Measurements from ENCODE around the gene EIPR1.

DNA sequence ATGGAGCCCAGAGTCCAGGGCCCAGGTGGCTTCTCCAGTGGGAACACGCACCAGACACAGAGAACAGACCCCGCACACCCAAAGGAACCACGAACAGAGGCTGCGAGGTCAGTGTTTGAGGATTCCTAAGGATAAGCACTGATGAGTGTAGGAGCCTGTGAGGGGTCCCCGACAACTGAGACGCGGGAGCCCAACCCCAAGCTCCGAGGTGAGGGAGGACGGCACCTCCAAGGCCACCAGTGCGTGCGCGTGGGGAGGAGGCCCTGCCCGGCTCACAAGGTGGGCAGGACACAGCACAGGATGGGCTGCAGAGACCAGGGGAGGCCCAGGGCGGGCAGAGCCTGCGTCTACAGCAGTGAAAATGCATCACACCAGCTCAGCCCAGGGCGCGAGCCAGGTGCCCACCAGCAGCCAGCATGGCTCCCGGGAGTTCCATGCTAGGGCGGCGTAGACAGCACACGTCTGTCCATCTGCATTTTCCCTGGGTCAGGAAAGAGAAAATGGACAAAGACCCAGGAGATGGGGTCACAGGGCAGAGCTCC, 189.1 kb downstream of the EIPR1 start:
- TF ChIP-seq NFATC4 (CRISPR knock-in tag; IDR thresholded peaks at IDR 0.05) (no peak), HMGXB4 (CRISPR knock-in tag; IDR thresholded peaks at IDR 0.05) (no peak), CTCF (IDR thresholded peaks at IDR 0.05) (no peak), ETV6 (CRISPR knock-in tag; IDR thresholded peaks at IDR 0.05) (no peak), HMGA2 (CRISPR knock-in tag; IDR thresholded peaks at IDR 0.05) (no peak), CREB1 (CRISPR knock-in tag; IDR thresholded peaks at IDR 0.05) (no peak), KAT7 (CRISPR knock-in tag; IDR thresholded peaks at IDR 0.05; ENCODE audit: borderline replicate concordance) (no peak), ELF4 (CRISPR knock-in tag; IDR thresholded peaks at IDR 0.05; ENCODE audit: low read depth) (no peak)
- TF ChIP-seq, protein P1, sequence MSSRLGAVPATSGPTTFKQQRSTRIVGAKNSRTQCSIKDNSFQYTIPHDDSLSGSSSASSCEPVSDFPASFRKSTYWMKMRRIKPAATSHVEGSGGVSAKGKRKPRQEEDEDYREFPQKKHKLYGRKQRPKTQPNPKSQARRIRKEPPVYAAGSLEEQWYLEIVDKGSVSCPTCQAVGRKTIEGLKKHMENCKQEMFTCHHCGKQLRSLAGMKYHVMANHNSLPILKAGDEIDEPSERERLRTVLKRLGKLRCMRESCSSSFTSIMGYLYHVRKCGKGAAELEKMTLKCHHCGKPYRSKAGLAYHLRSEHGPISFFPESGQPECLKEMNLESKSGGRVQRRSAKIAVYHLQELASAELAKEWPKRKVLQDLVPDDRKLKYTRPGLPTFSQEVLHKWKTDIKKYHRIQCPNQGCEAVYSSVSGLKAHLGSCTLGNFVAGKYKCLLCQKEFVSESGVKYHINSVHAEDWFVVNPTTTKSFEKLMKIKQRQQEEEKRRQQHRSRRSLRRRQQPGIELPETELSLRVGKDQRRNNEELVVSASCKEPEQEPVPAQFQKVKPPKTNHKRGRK (CRISPR knock-in tag; IDR thresholded peaks at IDR 0.05; ENCODE audit: borderline replicate concordance): no peak
- TF ChIP-seq, protein P2, sequence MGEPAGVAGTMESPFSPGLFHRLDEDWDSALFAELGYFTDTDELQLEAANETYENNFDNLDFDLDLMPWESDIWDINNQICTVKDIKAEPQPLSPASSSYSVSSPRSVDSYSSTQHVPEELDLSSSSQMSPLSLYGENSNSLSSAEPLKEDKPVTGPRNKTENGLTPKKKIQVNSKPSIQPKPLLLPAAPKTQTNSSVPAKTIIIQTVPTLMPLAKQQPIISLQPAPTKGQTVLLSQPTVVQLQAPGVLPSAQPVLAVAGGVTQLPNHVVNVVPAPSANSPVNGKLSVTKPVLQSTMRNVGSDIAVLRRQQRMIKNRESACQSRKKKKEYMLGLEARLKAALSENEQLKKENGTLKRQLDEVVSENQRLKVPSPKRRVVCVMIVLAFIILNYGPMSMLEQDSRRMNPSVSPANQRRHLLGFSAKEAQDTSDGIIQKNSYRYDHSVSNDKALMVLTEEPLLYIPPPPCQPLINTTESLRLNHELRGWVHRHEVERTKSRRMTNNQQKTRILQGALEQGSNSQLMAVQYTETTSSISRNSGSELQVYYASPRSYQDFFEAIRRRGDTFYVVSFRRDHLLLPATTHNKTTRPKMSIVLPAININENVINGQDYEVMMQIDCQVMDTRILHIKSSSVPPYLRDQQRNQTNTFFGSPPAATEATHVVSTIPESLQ (CRISPR knock-in tag; IDR thresholded peaks at IDR 0.05): no peak
- TF ChIP-seq, protein P3, sequence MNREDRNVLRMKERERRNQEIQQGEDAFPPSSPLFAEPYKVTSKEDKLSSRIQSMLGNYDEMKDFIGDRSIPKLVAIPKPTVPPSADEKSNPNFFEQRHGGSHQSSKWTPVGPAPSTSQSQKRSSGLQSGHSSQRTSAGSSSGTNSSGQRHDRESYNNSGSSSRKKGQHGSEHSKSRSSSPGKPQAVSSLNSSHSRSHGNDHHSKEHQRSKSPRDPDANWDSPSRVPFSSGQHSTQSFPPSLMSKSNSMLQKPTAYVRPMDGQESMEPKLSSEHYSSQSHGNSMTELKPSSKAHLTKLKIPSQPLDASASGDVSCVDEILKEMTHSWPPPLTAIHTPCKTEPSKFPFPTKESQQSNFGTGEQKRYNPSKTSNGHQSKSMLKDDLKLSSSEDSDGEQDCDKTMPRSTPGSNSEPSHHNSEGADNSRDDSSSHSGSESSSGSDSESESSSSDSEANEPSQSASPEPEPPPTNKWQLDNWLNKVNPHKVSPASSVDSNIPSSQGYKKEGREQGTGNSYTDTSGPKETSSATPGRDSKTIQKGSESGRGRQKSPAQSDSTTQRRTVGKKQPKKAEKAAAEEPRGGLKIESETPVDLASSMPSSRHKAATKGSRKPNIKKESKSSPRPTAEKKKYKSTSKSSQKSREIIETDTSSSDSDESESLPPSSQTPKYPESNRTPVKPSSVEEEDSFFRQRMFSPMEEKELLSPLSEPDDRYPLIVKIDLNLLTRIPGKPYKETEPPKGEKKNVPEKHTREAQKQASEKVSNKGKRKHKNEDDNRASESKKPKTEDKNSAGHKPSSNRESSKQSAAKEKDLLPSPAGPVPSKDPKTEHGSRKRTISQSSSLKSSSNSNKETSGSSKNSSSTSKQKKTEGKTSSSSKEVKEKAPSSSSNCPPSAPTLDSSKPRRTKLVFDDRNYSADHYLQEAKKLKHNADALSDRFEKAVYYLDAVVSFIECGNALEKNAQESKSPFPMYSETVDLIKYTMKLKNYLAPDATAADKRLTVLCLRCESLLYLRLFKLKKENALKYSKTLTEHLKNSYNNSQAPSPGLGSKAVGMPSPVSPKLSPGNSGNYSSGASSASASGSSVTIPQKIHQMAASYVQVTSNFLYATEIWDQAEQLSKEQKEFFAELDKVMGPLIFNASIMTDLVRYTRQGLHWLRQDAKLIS (CRISPR knock-in tag; IDR thresholded peaks at IDR 0.05; ENCODE audit: borderline replicate concordance): no peak
